ENCODE data around the gene TBL2.

Gene TBL2

DNA sequence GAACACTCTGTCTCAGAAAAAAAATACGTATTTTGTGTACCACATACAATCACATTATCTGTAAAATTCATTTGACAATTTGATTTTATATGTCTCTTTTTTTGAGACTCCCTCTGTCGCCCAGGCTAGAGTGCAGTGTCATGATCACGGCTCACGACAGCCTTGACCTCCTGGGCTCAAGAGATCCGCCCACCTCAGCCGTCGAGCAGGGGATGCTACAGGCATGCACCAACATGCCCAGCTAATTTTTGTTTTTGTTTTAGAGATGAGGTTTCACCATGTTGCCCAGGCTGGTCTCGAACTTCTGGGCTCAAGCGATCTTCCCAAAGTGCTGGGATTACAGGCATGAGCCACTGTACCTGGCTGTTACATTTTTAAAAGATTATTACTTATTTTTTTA lies 44.6 kb downstream of the TBL2 start:
- DNase-seq: no peak
- Histone ChIP-seq H3K27ac (ENCODE audit: low read length) (no peak overlapping the region), H4K20me1 (ENCODE audit: insufficient read depth, low read length) (no peaks in the 10 kb centered on the region), H3K79me2 (ENCODE audit: low read length) (0 out of 2 replicates have a peak, but pooled peaks cover 3% of the 10 kb centered on the region), H3F3A (ENCODE audit: insufficient read depth, low read length) (no peaks in the 10 kb centered on the region), H3K4me3 (ENCODE audit: low read length) (no peak overlapping the region), H3K4me1 (ENCODE audit: low read length) (no peaks in the 10 kb centered on the region), H3K4me2 (ENCODE audit: low read depth, low read length) (no peak overlapping the region), H3K36me3 (replicated peaks; ENCODE audit: insufficient read depth, low read length) (0 out of 2 replicates have a peak, but pooled peaks cover 2% of the 10 kb centered on the region), H3K9me3 (replicated peaks; ENCODE audit: insufficient read depth, low read length) (no peaks in the 10 kb centered on the region), H3K9me2 (replicated peaks; ENCODE audit: insufficient read depth, low read length) (no peaks in the 10 kb centered on the region), H3K9ac (ENCODE audit: low read length) (no peak overlapping the region), H3K27me3 (replicated peaks; ENCODE audit: insufficient read depth, low read length) (no peaks in the 10 kb centered on the region), H2AFZ (ENCODE audit: low read length) (no peak overlapping the region)
- TF ChIP-seq EZH2 (optimal IDR thresholded peaks at IDR 0.05; ENCODE audit: low read depth, low read length) (no peak), EZH2phosphoT487 (IDR thresholded peaks at IDR 0.05; ENCODE audit: low read length) (no peak)
- TF ChIP-seq, protein P1, sequence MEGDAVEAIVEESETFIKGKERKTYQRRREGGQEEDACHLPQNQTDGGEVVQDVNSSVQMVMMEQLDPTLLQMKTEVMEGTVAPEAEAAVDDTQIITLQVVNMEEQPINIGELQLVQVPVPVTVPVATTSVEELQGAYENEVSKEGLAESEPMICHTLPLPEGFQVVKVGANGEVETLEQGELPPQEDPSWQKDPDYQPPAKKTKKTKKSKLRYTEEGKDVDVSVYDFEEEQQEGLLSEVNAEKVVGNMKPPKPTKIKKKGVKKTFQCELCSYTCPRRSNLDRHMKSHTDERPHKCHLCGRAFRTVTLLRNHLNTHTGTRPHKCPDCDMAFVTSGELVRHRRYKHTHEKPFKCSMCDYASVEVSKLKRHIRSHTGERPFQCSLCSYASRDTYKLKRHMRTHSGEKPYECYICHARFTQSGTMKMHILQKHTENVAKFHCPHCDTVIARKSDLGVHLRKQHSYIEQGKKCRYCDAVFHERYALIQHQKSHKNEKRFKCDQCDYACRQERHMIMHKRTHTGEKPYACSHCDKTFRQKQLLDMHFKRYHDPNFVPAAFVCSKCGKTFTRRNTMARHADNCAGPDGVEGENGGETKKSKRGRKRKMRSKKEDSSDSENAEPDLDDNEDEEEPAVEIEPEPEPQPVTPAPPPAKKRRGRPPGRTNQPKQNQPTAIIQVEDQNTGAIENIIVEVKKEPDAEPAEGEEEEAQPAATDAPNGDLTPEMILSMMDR (IDR thresholded peaks at IDR 0.05; ENCODE audit: low read length): no peak

DNA sequence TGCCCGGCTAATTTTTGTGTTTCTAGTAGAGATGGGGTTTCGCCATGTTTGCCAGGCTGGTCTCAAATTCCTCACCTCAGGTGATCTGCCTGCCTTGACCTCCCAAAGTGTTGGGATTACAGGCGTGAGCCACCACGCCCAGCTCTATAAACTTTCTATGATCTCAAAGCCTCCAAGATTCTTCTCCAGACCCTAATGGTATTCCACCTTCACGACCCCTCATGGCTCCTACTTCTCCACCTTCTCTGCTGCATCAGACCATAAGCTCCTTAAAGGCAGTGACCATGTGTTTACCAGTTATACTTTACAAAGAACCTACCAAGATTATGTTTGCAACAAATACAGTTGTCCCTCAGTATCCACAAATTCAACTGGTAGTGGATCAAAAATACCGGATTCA lies 46.2 kb downstream of the TBL2 start:
- H3K4me1 ChIP-seq (ENCODE audit: low read length): peaks cover 1% of the 10 kb centered on the region; the same call in 1 of the 2 replicates
- H3F3A ChIP-seq (ENCODE audit: insufficient read depth, low read length): peaks cover 6% of the 10 kb centered on the region
- no peaks in the 10 kb centered on the region for H3K79me2 ChIP-seq (ENCODE audit: low read length)
- H4K20me1 ChIP-seq (ENCODE audit: insufficient read depth, low read length): no peaks in the 10 kb centered on the region
- no peak overlapping the region for H3K27ac ChIP-seq (ENCODE audit: low read length)
- no peak overlapping the region for H3K4me3 ChIP-seq (ENCODE audit: low read length)
- DNase-seq: no peak
- H3K27me3 ChIP-seq (replicated peaks; ENCODE audit: insufficient read depth, low read length): no peaks in the 10 kb centered on the region
- no peak overlapping the region for H3K9ac ChIP-seq (ENCODE audit: low read length)
- TF ChIP-seq, protein P1 (IDR thresholded peaks at IDR 0.05; ENCODE audit: low read length): no peak
- TF ChIP-seq EZH2phosphoT487 (IDR thresholded peaks at IDR 0.05; ENCODE audit: low read length) (no peak), EZH2 (optimal IDR thresholded peaks at IDR 0.05; ENCODE audit: low read depth, low read length) (no peak)
- H3K9me3 ChIP-seq (replicated peaks; ENCODE audit: insufficient read depth, low read length): no peaks in the 10 kb centered on the region
- H3K4me2 ChIP-seq (ENCODE audit: low read depth, low read length): no peak overlapping the region
- H3K9me2 ChIP-seq (replicated peaks; ENCODE audit: insufficient read depth, low read length): no peaks in the 10 kb centered on the region
- no peak overlapping the region for H2AFZ ChIP-seq (ENCODE audit: low read length)
- H3K36me3 ChIP-seq (replicated peaks; ENCODE audit: insufficient read depth, low read length): no peaks in the 10 kb centered on the region

DNA sequence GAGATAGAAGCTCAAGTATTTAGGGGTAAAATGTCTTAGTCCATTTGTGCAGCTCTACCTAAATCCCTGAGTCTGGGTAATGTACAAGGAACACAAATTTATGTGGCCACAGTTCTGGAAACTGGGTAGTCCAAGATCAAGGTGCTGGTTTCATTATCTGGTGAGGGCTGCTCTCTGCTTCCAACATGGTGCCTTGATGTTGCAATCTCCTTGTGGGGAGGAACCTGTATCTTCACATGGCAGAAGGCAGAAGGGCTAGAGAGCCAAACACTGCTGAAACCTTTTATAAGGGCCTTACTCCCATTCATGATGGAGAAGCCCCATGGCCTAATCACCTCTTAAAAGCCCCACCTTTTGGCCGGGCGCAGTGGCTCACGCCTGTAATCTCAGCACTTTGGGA lies 47.6 kb downstream of the TBL2 start:
- no peaks in the 10 kb centered on the region for H3K36me3 ChIP-seq (replicated peaks; ENCODE audit: insufficient read depth, low read length)
- no peaks in the 10 kb centered on the region for H3K9me3 ChIP-seq (replicated peaks; ENCODE audit: insufficient read depth, low read length)
- H3K9ac ChIP-seq (ENCODE audit: low read length): no peak overlapping the region
- no peaks in the 10 kb centered on the region for H3K9me2 ChIP-seq (replicated peaks; ENCODE audit: insufficient read depth, low read length)
- H3K27me3 ChIP-seq (replicated peaks; ENCODE audit: insufficient read depth, low read length): no peaks in the 10 kb centered on the region
- H3K4me2 ChIP-seq (ENCODE audit: low read depth, low read length): no peak overlapping the region
- peaks cover 18% of the 10 kb centered on the region for H3F3A ChIP-seq (ENCODE audit: insufficient read depth, low read length)
- H3K27ac ChIP-seq (ENCODE audit: low read length): no peak overlapping the region
- H4K20me1 ChIP-seq (ENCODE audit: insufficient read depth, low read length): no peaks in the 10 kb centered on the region
- TF ChIP-seq EZH2phosphoT487 (IDR thresholded peaks at IDR 0.05; ENCODE audit: low read length) (no peak), EZH2 (optimal IDR thresholded peaks at IDR 0.05; ENCODE audit: low read depth, low read length) (no peak)
- TF ChIP-seq, protein P1 (IDR thresholded peaks at IDR 0.05; ENCODE audit: low read length): no peak
- H2AFZ ChIP-seq (ENCODE audit: low read length): no peak overlapping the region
- H3K79me2 ChIP-seq (ENCODE audit: low read length): no peaks in the 10 kb centered on the region
- H3K4me1 ChIP-seq (ENCODE audit: low read length): peaks cover 10% of the 10 kb centered on the region
- no peak for DNase-seq
- no peak overlapping the region for H3K4me3 ChIP-seq (ENCODE audit: low read length)

All from MM.1S (cell line).